NT2/D1 (cell line): ENCODE data around the gene ZNF784.

ENCODE experiments used
- SUZ12 ChIP-seq: IDR thresholded peaks from 2 replicates; pipeline ENCODE4 v1.6.1; 2011; ENCODE audit not compliant: insufficient read length, insufficient read depth; ENCODE audit errors: extremely low read depth
- YY1 ChIP-seq: IDR thresholded peaks from 2 replicates; pipeline ENCODE4 v1.6.1; 2011; ENCODE audit not compliant: insufficient read length, insufficient read depth
- ZNF274 ChIP-seq: IDR thresholded peaks from 2 replicates; pipeline ENCODE4 v1.6.1; 2011; ENCODE audit warnings: mild to moderate bottlenecking, low read depth, low read length

- TF ChIP-seq ZNF274 (no peak), SUZ12 (no peak), YY1 (no peak)
Observed at GRCh38 chr19:55576746-55577145, 47.6 kb downstream of the ZNF784 start.
